Measurements from ENCODE around the gene RPS6KA2.

Gene RPS6KA2

GRCh38 chr6:166616261-166617238, 10.5 kb downstream of the RPS6KA2 start:
- DNase-seq (ENCODE audit: low read depth in 3 of 3, low spot score in 1 of 3): no peak

DNA sequence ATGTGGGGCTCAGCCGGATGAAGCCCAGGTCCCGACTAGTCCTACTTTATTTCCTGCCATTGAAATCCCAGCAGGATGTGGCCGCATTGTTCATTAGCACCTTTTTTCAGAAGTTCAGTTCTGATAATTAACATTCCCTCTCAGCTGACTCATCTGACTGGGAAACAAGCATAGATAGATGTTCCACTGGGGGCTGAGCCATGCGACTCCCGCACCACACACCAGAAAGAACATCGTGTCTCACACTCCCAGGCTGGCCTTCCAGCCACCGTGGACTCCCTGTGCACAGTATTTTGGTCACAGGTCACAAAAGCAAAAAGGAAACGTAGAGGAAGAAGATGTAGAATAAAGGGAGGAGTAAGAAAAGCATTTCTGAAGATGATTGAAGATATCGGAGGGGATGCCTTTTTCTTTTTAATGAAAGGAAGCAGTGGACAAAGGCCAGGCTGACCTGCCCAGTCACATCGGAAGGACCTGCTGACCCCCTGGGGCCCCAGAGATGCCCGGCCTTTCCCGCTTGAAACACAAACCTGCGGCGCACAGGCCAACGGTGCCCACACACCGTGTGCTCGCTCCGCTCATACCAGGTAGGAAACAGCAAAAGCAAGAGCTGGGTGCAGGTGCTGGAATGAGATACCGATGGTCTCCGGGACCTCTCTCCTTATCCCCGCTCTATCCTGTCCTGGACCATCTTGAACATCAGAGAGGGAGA, 11.8 kb downstream of the RPS6KA2 start:
- DNase-seq (ENCODE audit: low read depth in 3 of 3, low spot score in 1 of 3): no peak

GRCh38 chr6:166614589-166614988, 12.5 kb downstream of the RPS6KA2 start:
- DNase-seq (ENCODE audit: low read depth in 3 of 3, low spot score in 1 of 3): no peak

- no peak for DNase-seq (ENCODE audit: low read depth in 3 of 3, low spot score in 1 of 3)
Measured at GRCh38 chr6:166614171-166614583, 12.9 kb downstream of the RPS6KA2 start.

GRCh38 chr6:166613027-166613426, 14.0 kb downstream of the RPS6KA2 start:
- no peak for DNase-seq (ENCODE audit: low read depth in 3 of 3, low spot score in 1 of 3)

DNA sequence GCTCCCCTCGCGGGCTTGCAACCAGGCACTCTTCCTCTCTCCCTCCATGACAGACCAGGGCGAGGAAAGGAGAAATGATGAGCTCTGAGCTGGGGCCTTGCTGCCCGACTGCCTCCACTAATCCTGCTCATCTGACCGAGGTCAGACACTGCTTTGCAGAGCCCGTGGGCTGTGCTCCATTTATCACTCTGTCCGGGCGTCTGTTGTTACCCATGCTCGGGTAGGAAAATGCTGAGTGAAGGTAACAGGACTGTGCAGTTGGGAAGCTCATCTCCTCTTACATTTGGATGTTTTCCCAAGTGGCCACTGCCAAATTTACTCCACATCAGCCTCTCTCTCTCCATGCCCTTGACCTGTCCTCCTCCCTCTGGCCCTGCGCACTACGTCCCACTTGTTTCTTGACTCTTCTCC, 14.6 kb downstream of the RPS6KA2 start:
- no peak for DNase-seq (ENCODE audit: low read depth in 3 of 3, low spot score in 1 of 3)

- DNase-seq (ENCODE audit: low read depth in 3 of 3, low spot score in 1 of 3): no peak
Measured at GRCh38 chr6:166611631-166612030, 15.4 kb downstream of the RPS6KA2 start.

DNA sequence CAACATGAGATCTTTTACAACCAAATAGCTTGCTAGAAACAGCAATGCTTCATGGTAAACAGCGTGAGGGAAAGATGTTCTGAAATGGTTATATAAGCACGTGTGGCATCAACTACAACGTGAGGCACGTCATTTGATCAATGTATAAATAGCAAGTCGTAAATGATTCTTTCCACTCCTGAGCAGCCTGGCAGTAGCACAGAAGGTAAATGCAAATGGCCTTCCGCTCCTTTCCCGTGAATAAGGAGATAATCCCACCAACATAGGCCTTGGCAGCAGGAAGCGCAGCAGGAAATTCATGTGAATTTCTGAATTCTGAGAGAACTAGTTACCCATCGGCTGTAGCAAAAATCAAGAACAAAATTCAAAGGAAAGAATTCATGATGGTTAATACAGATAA, 17.0 kb downstream of the RPS6KA2 start:
- DNase-seq (ENCODE audit: low read depth in 3 of 3, low spot score in 1 of 3): no peak

- DNase-seq (ENCODE audit: low read depth in 3 of 3, low spot score in 1 of 3): no peak
Measured at GRCh38 chr6:166608774-166609173, 18.3 kb downstream of the RPS6KA2 start.

DNA sequence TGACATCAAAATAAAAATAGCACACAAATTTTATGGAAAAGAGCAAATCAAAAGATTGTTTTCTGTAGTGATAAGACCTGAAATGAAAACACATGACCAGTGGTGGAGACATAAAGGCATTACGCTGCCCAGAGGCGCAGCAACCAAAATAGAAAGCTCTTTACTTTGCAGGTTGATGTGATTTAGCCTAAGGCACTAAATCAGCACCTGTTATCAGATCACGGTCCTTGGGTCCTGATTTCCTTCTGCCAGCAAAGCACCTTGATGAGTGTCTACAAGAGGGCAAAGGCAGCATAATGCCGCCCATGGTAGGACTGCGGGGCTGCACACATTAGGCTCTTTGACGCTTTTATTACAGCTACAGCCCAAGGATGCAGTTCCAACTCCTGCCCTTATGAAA, 21.3 kb downstream of the RPS6KA2 start:
- no peak for DNase-seq (ENCODE audit: low read depth in 3 of 3, low spot score in 1 of 3)

- no peak for DNase-seq (ENCODE audit: low read depth in 3 of 3, low spot score in 1 of 3)
Measured at GRCh38 chr6:166604911-166605310, 22.1 kb downstream of the RPS6KA2 start.

- no peak for DNase-seq (ENCODE audit: low read depth in 3 of 3, low spot score in 1 of 3)
Measured at GRCh38 chr6:166604328-166604727, 22.7 kb downstream of the RPS6KA2 start.

GRCh38 chr6:166603043-166603690, 23.9 kb downstream of the RPS6KA2 start:
- DNase-seq (ENCODE audit: low read depth in 3 of 3, low spot score in 1 of 3): no peak

GRCh38 chr6:166601956-166602355, 25.1 kb downstream of the RPS6KA2 start:
- no peak for DNase-seq (ENCODE audit: low read depth in 3 of 3, low spot score in 1 of 3)

DNA sequence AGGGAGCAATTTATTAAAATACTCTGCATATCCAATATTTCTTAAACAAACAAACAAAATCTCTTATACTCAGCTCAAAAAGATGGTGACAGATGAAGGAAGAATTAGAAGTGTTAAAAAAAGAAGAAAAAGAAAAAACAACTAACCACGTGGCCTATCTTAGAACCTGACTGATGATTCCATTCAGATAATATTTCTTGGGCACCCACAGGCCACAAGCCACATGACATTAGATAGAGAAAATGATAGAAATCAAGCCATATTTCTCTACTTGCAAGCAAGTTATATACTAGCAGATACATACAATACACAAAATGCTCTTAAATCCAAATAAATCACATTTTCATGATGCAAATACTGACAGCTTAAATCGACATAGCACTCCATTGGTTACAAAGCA, 26.1 kb downstream of the RPS6KA2 start:
- DNase-seq (ENCODE audit: low read depth in 3 of 3, low spot score in 1 of 3): no peak

DNA sequence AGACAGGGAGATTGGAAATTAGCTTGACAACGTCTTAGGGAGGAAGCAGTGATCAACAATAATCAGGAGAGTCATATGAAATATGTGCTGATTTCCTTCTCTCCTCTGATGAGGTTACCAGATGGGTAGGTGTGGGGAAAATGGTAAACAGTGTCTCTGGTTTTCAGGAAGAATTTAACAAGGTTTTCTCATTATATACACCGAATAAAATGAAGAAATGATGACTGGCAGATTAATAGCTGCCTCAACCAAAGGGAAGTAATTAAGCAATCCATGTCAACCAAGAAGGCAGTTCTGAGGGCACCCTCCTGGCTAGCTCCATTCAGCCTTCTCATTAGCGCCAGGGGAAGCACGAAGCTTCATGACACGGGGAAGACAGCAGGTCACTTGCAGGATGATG, 27.8 kb downstream of the RPS6KA2 start:
- DNase-seq (ENCODE audit: low read depth in 3 of 3, low spot score in 1 of 3): no peak

DNA sequence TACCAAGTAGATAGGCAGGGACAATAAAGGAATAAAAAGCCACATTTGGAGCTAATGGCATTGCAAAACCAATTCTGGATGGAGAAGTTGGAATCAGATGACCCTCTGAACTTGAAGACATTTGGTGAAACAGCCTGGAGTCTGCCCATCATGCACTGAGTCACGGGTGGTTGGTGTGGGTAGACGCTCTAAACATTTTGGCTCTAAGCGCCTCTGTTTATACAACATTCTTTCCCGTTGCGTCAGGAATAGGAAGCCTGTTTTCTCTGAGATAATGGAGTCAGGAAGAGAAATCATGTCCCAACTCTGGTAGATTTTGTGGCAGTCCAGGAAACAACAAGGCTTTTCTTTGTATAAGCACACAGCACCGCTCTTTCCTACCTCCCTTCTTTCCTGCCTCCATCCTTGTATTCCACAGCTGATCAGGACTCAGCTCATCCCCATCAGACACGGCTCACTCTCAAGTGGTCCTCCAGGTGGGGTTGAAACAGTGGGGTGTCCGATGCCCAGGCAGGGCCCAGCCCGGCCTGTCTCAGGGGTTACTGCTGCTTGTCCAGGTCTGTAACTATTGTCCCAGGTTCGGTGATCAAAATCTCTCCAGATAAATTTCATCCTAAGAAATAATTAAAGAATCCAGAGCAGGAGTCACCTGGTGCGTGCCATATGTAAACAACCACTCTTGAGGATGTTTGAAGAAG, 28.5 kb downstream of the RPS6KA2 start:
- no peak for DNase-seq (ENCODE audit: low read depth in 3 of 3, low spot score in 1 of 3)

DNA sequence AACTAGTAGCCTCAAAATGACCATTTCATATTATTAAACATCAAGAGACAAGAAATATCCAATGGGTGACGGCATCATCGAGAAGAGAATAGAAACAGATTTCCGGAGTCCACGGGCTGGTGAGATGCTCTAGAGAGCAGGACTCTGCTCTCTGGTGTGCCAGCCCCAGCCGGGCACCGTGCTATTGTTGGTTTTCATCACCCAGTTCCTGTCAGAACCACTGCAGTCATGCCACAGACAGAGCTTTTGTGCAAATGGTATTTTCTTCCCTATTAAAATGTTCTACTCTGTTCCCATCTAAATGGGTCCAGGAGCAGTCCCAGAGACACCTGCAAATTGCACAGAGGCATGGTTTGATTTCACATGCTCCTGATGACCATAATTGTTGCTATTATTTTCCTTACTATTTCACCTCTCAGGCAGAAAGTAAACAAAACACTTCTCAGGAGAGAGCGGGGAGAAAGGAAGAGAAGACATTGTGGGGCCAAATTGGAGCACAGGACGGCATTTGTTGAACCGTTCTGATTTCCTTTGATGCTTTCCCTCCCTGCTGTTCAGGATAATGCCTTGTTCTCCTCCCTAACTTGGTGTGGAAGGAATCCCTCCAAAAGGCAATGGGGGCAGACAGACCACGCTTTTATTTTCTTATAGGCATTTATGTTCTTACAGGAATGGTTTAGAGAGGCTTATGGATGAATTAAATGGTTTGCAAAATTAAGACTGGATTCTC, 29.2 kb downstream of the RPS6KA2 start:
- no peak for DNase-seq (ENCODE audit: low read depth in 3 of 3, low spot score in 1 of 3)

GRCh38 chr6:166596776-166597507, 30.1 kb downstream of the RPS6KA2 start:
- no peak for DNase-seq (ENCODE audit: low read depth in 3 of 3, low spot score in 1 of 3)

DNA sequence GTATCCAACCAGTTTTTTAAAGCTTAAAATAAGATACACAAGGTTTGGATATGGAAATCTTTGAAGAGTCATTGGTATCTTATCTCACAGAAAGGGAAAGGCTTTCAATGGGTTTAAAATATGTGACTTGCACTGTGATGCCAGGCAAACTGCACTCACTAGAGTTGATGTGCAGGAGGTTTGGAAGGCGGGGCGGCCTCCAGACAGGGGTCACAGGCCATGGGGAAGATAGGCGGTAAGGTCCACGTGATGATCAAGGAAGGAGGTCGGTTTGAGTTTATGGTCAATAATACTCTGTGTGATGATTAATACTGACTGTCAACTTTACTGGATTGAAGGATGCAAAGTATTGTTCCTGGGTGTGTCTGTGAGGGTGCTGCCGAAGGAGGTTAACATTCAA, 31.1 kb downstream of the RPS6KA2 start:
- DNase-seq (ENCODE audit: low read depth in 3 of 3, low spot score in 1 of 3): no peak

Data from stimulated activated CD4-positive, alpha-beta T cell treated with anti-CD3 and anti-CD28 coated beads, TNF-alpha, amount 100 ng/mL, for 1 hour (primary cell).